GM19240 (cell line): Measurements from ENCODE around the gene OLIG3.

Experiments
- DNase-seq: peaks from one replicate; pipeline ENCODE4 v3.0.0; 2011; ENCODE audit warnings: low spot score; ENCODE audit not compliant: insufficient read length

OLIG3 gene

DNA sequence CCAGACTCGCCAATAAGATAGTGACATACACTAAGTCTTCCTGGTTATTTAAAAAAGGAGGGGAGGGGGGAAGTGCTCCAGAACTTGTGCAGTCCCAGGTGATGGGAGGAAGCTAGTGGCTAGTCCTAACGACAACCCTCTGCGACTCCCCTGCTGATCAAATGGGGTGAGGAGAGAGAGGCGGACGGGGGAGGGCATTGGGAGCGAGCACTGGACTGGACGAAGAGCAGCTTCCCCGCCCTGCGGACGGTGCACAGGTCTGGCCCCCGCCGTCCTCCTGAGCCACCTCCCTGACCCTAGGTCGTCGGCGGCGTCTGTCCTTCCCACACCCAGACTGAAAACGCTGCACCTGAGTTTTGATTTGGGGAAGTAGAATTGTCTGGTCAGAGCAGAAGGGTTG is 2.2 kb upstream of the OLIG3 start:
- DNase-seq, result no peak

- DNase-seq, result no peak
Measured at GRCh38 chr6:137495703-137496336, 1.6 kb upstream of the OLIG3 start.

DNA sequence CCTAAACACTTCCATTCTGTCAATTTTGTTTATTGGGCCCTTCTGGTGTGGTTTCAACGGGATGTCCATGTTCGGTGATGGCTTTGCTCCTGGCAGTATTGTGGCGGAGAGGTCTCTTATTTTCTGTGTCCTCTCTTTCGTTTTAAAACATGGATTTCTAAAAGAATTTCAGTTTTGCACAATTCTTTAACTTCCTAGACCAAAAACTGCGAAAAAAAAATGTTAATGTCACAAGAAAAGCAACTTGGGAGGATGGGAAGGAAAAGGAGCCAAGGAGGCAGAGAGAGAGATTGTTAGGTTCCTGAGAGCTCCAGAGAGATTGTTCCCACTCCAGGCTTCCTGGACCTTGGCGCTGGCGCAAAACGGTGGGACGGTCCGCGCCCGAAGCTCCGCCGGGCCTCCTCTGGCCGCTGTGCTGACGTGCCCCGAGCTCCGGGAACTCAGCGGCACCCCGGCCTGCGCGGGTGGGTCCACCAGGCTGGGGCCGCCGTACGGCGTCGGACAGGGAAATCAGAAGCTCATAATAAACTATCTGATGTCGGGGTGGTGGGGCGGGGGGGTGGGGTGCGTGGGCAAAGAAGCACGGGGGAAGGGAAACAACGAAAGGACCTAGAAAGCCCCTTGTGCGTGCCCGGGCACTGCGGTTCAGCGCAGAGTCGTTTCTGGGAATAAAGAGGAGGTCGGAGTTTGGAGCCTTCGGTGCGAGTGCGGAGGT is 951 bp upstream of the OLIG3 start:
- DNase-seq, result no peak

GRCh38 chr6:137493218-137494038 is 766 bp downstream of the OLIG3 start:
- DNase-seq, result no peak

DNA sequence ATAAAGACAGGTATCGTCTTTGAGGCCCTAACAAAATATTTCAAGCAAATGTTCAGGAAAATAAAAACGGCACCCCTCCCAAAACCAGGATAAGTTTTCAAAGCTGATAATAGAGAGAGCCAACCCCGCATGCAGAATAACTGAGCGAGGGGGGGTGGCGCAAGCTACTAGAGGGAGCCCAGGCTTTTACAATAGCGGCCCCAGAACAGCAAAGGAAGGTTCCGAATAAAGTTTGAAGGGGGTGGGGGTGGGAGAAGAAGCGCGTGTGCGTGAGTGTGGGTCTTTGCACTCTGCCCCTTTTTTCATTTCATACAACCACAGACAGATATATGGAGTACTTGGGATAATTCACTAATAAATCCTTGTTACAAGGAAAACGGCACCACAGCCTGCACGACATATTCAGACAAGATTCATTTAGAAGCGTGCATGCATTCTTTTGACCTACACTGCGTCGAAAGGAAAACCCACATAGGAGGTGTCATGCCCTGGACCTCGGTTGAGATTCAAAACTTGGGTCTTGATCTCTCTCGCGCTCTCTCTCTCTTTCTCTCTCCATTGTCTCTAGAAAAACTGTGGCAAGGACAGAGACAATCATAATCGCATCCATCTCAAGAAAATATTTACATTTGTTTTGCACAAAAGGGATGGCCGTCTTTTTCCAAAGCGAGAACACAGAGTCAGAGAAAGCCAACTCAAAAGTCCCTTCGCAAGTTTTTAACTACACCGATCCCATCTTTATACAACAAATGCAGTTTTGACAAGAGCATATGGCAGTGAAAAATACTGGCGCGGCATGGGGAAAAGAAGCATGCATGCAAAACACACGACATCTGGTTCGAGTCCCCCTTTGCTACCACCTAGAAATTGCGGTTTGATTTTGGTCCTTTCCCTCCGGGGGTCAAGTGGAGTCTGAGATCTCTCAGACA is 1.6 kb downstream of the OLIG3 start:
- DNase-seq, result no peak

DNA sequence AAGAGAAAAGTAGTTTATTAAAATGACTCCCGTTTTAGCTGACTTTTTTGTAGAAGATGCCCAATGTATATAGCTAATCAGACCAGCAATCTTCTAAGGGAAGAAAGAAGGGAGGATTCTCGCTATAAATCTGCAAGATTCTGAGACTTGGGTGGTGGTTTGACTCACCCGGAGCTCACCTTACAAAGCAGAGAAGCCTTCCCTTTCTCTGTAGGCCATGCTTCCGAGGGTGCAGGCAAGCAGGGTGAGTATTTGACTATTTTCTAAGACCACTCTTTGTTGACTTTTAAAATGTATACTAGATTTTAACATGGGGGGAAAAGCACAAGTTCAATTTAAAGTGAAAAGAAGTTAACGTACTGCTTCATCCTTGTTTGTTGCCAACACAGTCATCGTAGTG is 2.7 kb downstream of the OLIG3 start:
- no peak for DNase-seq

- no peak for DNase-seq
Measured at GRCh38 chr6:137490961-137491360, 3.2 kb downstream of the OLIG3 start.

DNA sequence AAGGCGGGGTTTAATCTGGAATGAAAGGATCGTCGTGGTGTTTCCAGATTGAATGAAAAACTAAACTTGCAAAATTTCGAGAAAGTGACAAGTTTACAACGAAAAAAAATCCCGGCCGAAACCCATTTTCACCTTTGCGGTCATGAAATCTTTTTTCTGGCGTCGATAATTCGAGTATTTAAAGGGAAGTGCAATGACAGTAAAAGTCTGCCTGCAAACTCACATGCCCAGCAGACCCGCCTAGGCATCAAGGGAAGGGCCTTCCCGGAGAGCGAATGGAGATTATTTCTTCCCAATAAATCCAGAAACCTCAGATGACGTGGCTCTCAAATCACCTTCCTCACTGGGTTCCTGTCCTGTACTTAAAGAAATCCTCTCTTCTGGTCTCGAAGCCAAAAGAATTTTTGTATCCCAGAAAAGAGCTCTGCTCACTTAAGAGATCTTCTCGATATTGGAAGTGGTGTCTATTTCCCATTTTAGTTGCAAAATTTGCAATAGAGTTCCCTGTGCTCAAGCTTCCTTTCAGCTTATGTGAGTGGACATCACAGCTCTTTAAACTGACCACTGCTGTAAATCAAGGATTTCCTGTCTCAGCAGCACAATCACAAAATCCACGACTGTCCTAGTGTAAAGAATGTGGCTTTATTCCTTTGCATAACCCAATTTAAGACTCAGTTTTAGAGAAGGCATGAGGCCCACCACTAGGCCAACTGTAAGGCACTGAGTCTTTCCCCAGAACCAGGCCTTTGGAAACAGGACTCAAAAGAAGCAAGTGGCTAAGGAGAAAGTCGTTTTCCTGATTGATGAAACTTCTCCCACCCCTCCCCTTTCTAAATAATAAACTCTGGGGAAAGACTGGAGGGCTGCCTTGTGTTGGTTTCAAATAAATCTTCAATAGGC is 3.9 kb downstream of the OLIG3 start:
- no peak for DNase-seq

DNA sequence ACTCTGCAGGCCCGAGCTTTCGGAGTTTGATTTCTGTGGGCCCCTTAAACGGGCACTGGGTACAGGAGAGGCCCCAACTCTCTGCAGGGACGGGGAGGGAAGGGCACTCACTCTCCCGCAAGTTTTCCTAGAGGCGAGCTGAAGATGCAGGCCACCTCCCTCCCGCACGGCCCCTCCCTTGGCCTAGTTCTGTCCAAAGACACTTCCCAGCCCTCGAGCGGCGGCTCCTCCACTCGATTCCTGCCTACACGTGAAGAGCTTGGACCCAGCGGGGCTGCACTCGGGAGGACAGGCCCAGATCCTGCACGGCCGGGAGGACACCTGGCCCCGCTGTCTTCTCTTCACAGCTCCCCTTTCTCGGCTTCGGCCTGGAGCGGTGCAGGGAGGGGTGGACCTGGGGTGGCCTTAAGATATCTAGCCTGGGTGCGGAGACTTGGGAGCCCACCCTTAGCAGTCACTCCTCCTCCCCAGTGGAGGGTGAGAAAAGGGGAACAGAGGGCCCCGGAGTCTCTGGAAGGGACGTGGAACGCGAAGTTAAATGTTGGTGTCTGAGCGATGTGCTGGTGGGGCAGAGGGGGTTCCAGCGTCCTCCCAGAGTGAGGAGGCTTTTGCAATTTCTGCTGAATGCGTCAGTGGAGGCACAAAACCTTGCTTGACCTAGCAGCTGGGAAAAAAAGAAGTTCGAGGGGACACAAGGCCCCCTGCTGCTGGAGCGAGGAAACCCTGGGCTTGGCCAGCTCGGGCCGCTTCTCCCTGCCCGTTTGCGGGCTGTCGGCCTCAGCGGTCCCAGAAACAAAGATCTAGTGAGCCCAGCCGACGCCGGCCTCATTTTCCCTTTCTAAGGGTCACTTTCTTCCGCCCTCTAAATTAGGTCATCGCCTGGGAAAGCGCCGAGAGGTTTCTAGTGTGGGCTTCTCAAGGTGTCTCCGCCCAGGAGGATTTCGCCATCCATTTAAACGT is 4.9 kb downstream of the OLIG3 start:
- no peak for DNase-seq

GRCh38 chr6:137488150-137489045 is 5.8 kb downstream of the OLIG3 start:
- no peak for DNase-seq

DNA sequence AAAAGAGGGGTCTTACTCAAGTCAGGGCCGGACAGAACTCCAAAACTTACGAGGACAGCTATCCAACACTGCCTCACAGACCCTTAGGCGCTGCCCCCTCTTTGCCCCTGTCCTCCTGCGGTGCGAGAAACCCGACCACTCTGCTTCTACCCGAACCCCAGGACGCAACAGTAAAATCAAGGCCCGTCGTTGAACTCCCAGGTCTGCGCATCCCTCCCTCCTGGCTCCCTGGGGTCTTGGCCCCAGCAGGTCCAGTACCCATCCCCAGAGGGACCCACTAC is 6.4 kb downstream of the OLIG3 start:
- no peak for DNase-seq

DNA sequence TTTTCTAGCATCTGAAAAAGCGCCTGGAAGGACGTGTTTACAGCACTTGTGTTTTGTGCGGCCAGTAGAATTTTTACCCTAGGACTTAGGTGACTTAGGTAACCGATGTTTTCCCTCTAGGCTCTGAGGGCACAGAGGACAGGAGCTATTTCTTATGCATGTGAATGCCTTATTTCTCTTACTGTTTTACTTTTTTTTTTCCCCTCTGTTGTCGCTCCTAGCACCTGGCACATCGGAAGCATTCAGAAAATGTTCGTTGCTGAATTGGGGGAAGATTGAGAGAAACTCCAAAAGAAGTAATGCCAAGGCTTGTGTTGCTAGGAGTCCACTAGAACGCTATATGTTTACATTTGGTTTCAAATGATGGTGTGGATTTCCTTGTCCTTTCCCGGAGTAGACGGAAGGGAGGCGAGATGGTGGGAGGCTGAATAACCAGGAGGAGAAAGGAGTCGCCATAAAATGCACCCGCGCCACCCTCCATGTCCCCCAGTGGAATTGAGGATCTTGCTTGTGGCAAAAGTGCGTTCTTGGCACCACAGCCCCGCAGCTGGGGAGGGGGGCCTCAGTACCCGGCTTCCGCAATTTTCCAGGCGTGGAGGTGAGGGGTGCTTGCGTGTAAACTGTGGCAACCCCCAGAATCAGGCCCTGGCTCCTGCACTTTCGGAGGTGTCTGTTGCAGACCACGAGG is 6.9 kb downstream of the OLIG3 start:
- no peak for DNase-seq

DNA sequence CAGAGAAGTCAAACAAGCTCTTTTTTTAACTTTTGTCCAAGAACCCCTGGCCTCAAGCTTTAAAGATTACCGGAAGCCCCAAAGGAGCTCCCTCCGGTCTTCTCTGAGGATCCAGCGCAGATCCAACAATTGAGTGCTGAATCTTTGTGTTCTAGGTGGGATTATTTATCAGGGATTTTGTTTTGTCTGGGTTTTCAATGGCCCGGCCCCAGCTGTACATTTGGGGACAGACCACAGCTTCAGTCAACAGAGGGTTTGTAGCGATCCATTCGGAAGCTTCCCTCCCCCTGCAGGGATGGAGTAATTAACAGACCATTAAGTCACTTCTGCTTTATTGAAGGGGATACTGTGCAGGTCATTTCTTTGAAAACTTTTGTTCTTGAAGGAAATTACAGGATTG is 7.8 kb downstream of the OLIG3 start:
- no peak for DNase-seq

DNA sequence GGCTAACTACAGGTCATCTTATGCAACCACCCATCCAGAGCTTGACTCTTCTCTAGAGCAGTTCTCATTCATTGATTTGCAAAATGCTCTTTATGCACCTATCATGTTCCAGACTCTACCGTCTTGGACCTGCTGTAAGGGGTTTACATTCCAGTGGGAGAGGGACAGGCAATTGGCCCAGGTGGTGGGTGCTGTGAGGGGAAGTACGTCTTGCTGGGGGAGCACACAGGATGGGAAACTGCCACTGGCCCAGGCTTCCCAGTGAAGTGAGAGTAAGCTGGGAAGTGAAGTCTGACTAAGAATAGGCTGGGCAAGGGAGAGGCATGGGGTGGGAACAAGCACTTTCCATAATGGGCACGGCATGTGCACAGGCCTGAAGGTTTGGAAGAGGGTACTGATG is 13.8 kb downstream of the OLIG3 start:
- no peak for DNase-seq

GRCh38 chr6:137475103-137475502 is 19.1 kb downstream of the OLIG3 start:
- DNase-seq, result no peak

DNA sequence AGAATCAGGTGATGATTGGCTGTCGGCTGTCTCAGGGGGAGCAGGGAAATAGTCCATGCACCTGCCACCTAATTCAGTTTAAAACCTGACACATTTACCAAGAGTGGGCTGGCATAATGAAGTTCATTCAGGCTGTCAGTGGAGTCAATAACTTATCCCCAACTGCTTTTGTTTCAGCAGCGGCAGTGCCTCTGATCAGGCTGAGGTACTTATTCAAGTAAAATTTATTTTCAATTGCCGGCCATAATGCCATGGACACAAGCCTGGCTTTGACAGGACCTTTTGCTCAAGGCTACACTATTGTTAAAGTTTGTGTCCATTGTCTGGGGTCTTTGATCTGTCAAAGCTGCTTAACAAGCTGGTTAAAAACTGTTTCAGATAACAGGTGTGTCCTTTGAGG is 20.6 kb downstream of the OLIG3 start:
- DNase-seq, result no peak

- DNase-seq, result no peak
Measured at GRCh38 chr6:137472641-137473137, 21.5 kb downstream of the OLIG3 start.

- no peak for DNase-seq
Measured at GRCh38 chr6:137471986-137472385, 22.2 kb downstream of the OLIG3 start.
